Endodermal cell (in vitro differentiated cells): ENCODE data around the gene AUNIP. TPM values are rescaled to one million over a fixed set of nuclear protein-coding genes. Genes with fewer than 3 reads are reported as not detected.

Source experiments
- DNase-seq: peaks from one replicate; pipeline ENCODE4 v3.0.0-alpha.2; 2017
- H3K27ac ChIP-seq: 2 replicates; pipeline ENCODE4 v1.5.1; 2013; ENCODE audit warnings: mild to moderate bottlenecking, low read depth, low read length, moderate library complexity
- H3K27me3 ChIP-seq: 2 replicates; pipeline ENCODE4 v1.6.1; 2013; ENCODE audit warnings: mild to moderate bottlenecking, low read length, moderate library complexity; ENCODE audit not compliant: insufficient read depth, control insufficient read depth, poor library complexity, severe bottlenecking
- H3K36me3 ChIP-seq: 2 replicates; pipeline ENCODE4 v1.7.0; 2013; ENCODE audit warnings: mild to moderate bottlenecking, low read length, moderate library complexity; ENCODE audit not compliant: control insufficient read depth, insufficient read depth
- H3K4me1 ChIP-seq: one replicate; pipeline ENCODE4 v1.7.0; 2013; ENCODE audit warnings: low read length; ENCODE audit not compliant: control insufficient read depth, insufficient read depth
- H3K4me3 ChIP-seq: 2 replicates; pipeline ENCODE4 v1.5.1; 2013; ENCODE audit warnings: mild to moderate bottlenecking, low read length, moderate library complexity
- H3K9ac ChIP-seq: 2 replicates; pipeline ENCODE4 v1.6.1; 2013; ENCODE audit warnings: mild to moderate bottlenecking, low read length, moderate library complexity; ENCODE audit not compliant: poor library complexity, severe bottlenecking; ENCODE audit errors: extremely low read depth
- H3K9me3 ChIP-seq: 2 replicates; pipeline ENCODE4 v1.6.1; 2013; ENCODE audit warnings: mild to moderate bottlenecking, low read length, moderate library complexity; ENCODE audit not compliant: control insufficient read depth
- H3K27ac Mint-ChIP-seq: 2 replicates; pipeline ENCODE4 v1.8.0; 2020; ENCODE audit warnings: mixed read lengths
- H3K27me3 Mint-ChIP-seq: 2 replicates; pipeline ENCODE4 v1.8.0; 2021; ENCODE audit warnings: mild to moderate bottlenecking, mixed read lengths; ENCODE audit not compliant: insufficient read depth
- H3K36me3 Mint-ChIP-seq: 2 replicates; pipeline ENCODE4 v1.8.0; 2020; ENCODE audit warnings: low read depth, mixed read lengths
- H3K4me1 Mint-ChIP-seq: 2 replicates; pipeline ENCODE4 v1.8.0; 2020; ENCODE audit warnings: mixed read lengths
- H3K4me3 Mint-ChIP-seq: 2 replicates; pipeline ENCODE4 v1.8.0; 2020; ENCODE audit warnings: mild to moderate bottlenecking, moderate library complexity, mixed read lengths
- H3K9me3 Mint-ChIP-seq: 2 replicates; pipeline ENCODE4 v1.8.0; 2020; ENCODE audit warnings: mild to moderate bottlenecking, mixed read lengths
- CTCF ChIP-seq: fragments of 200-600 bp; sonication (generic); conservative IDR thresholded peaks from 2 replicates; pipeline ENCODE4 v1.5.0; 2021; ENCODE audit warnings: antibody characterized with exemption, mild to moderate bottlenecking
- WGBS, 2 experiments: methylation state at CpG; one replicate each; pipeline versions ENCODE4 v1.1.5 to v1.1.7; 2013; ENCODE audit warnings: missing lambda C conversion rate in 2 of 2, mixed read lengths in 1 of 2; ENCODE audit not compliant: insufficient coverage in 1 of 2, insufficient read length in 1 of 2; 5-methylcytosine and 5-hydroxymethylcytosine counted together
- total RNA-seq, 2 donors: library from RNA; stranded (reverse); fragmentation: NEBNext Ultra II Directional in 1 of 2; extraction: Animal tissue kit (Norgen Biotek cat#: 25700) in 1 of 2; gene quantifications; 2 replicates in 1 of 2; 3 replicates in 1 of 2; pipeline ENCODE4 v1.2.1, GENCODE V29; 2021

AUNIP gene
- total RNA-seq, 2 donors from 2014 or later, result 14.3 to 19.5 TPM

GRCh38 chr1:25861316-25862286, 2.3 kb upstream of the AUNIP start:
- H3K27ac ChIP-seq, result no peak overlapping the region
- Mint-ChIP-seq H3K36me3 (peaks cover 36% of the 10 kb centered on the region), H3K27ac (peak overlapping the region; percentile 68), H3K27me3 (no peaks in the 10 kb centered on the region), H3K4me1 (peaks cover 13% of the 10 kb centered on the region), H3K4me3 (no peak overlapping the region), H3K9me3 (no peaks in the 10 kb centered on the region)
- WGBS, 2 experiments, result 77 to 91% methylated on average over 4 to 16 of the region's 16 CpGs
- no peaks in the 10 kb centered on the region for H3K27me3 ChIP-seq
- TF ChIP-seq CTCF, result no peak
- no peak overlapping the region for H3K9ac ChIP-seq
- DNase-seq, result no peak
- H3K4me1 ChIP-seq, result no peaks in the 10 kb centered on the region
- H3K4me3 ChIP-seq, result no peak overlapping the region
- no peaks in the 10 kb centered on the region for H3K36me3 ChIP-seq
- no peaks in the 10 kb centered on the region for H3K9me3 ChIP-seq

- H3K27ac Mint-ChIP-seq, result peak overlapping the region; percentile 98
- H3K4me3 Mint-ChIP-seq, result peak overlapping the region; percentile 94
- no peaks in the 10 kb centered on the region for H3K27me3 ChIP-seq
- H3K27ac ChIP-seq, result no peak overlapping the region
- H3K36me3 ChIP-seq, result no peaks in the 10 kb centered on the region
- no peaks in the 10 kb centered on the region for H3K9me3 ChIP-seq
- peak overlapping the region; percentile 87 for H3K9ac ChIP-seq
- no peaks in the 10 kb centered on the region for H3K4me1 ChIP-seq
- no peaks in the 10 kb centered on the region for H3K9me3 Mint-ChIP-seq
- H3K4me1 Mint-ChIP-seq, result peaks cover 16% of the 10 kb centered on the region
- H3K36me3 Mint-ChIP-seq, result peaks cover 21% of the 10 kb centered on the region
- H3K27me3 Mint-ChIP-seq, result no peaks in the 10 kb centered on the region
- 33 to 75% methylated on average over 3 to 7 of the region's 7 CpGs for WGBS, 2 experiments
- DNase-seq, result no peak
- peak overlapping the region; percentile 95 for H3K4me3 ChIP-seq
- no peak for TF ChIP-seq CTCF
Observed at GRCh38 chr1:25858494-25858893, 763 bp downstream of the AUNIP start.

- H3K9me3 ChIP-seq, result no peaks in the 10 kb centered on the region
Observed at GRCh38 chr1:25856856-25857255, 2.4 kb downstream of the AUNIP start.

More at GRCh38 chr1:25856856-25857255, 2.4 kb downstream of the AUNIP start:
- WGBS, 2 experiments, result 87 to 92% methylated on average over 8 to 11 of the region's 11 CpGs
- no peak overlapping the region for H3K9ac ChIP-seq
- no peaks in the 10 kb centered on the region for H3K27me3 ChIP-seq
- H3K4me3 Mint-ChIP-seq, result no peak overlapping the region
- no peak overlapping the region for H3K4me3 ChIP-seq
- H3K36me3 ChIP-seq, result no peaks in the 10 kb centered on the region
- H3K36me3 Mint-ChIP-seq, result peaks cover 10% of the 10 kb centered on the region
- peak overlapping the region; percentile 75 for H3K27ac Mint-ChIP-seq
- no peaks in the 10 kb centered on the region for H3K4me1 ChIP-seq
- H3K4me1 Mint-ChIP-seq, result peaks cover 16% of the 10 kb centered on the region
- no peaks in the 10 kb centered on the region for H3K9me3 Mint-ChIP-seq
- DNase-seq, result no peak
- no peak overlapping the region for H3K27ac ChIP-seq
- no peak for TF ChIP-seq CTCF
- no peaks in the 10 kb centered on the region for H3K27me3 Mint-ChIP-seq
